ENCODE data around the gene CORO2B. TPM values are rescaled to one million over a fixed set of nuclear protein-coding genes. Genes with fewer than 3 reads are reported as not detected.

The CORO2B gene
- polyA plus RNA-seq, 3 donors, result 0.03 TPM; not detected in 2

GRCh38 chr15:68625853-68626252 is 47.1 kb downstream of the CORO2B start:
- H3K4me3 Mint-ChIP-seq, result no peak overlapping the region
- no peaks in the 10 kb centered on the region for H4K20me1 ChIP-seq (ENCODE audit: insufficient read depth, low read length)
- H3K9me3 Mint-ChIP-seq, result no peaks in the 10 kb centered on the region
- TF ChIP-seq CTCF (IDR thresholded peaks at IDR 0.05), result no peak
- no peaks in the 10 kb centered on the region for H3K79me2 ChIP-seq (ENCODE audit: insufficient read depth, low read length)
- no peaks in the 10 kb centered on the region for H3K27me3 ChIP-seq (ENCODE audit: control insufficient read depth in 2 of 2, insufficient read depth in 2 of 2, low read length in 2 of 2)
- no peak overlapping the region for H3K27ac ChIP-seq (ENCODE audit: low read depth in 1 of 2, low read length in 2 of 2)
- DNase-seq, result no peak
- no peaks in the 10 kb centered on the region for H3K4me1 ChIP-seq (ENCODE audit: control insufficient read depth in 1 of 2, insufficient read depth in 2 of 2, low read length in 2 of 2)
- no peaks in the 10 kb centered on the region for H3K9me3 ChIP-seq (replicated peaks in 1 of 2; ENCODE audit: control insufficient read depth in 1 of 2, insufficient read depth in 1 of 2, low read length in 2 of 2)
- H3K4me2 ChIP-seq (replicated peaks; ENCODE audit: extremely low read depth, low read length, poor library complexity, severe bottlenecking), result no peak overlapping the region
- WGBS (ENCODE audit: insufficient coverage), result no CpG with 5 or more reads among the region's 4 CpGs
- H3K27me3 Mint-ChIP-seq (ENCODE audit: low read depth in 3 of 3), result peaks cover 2 to 10% (median 4%) of the 10 kb centered on the region in 3 donors
- intact Hi-C loops (cut with micrococcal nuclease), result no loop called here
- no peak overlapping the region for H2AFZ ChIP-seq (ENCODE audit: insufficient read depth, low read depth, low read length, poor library complexity, severe bottlenecking)
- H3K27ac Mint-ChIP-seq, result no peak overlapping the region
- no peaks in the 10 kb centered on the region for H3K36me3 Mint-ChIP-seq
- peaks cover 9% of the 10 kb centered on the region for H3K4me1 Mint-ChIP-seq
- H3K36me3 ChIP-seq (replicated peaks in 1 of 2; ENCODE audit: control insufficient read depth in 1 of 2, insufficient read depth in 2 of 2, low read length in 2 of 2), result no peaks in the 10 kb centered on the region
- H3K9ac ChIP-seq (ENCODE audit: insufficient read depth, low read length, poor library complexity, severe bottlenecking), result no peak overlapping the region
- no peak overlapping the region for H3K4me3 ChIP-seq (replicated peaks in 1 of 3; ENCODE audit: low read depth in 2 of 3, low read length in 3 of 3)

GRCh38 chr15:68626283-68626682 is 47.5 kb downstream of the CORO2B start:
- Histone ChIP-seq H3K9ac (ENCODE audit: insufficient read depth, low read length, poor library complexity, severe bottlenecking) (no peak overlapping the region), H3K36me3 (replicated peaks in 1 of 2; ENCODE audit: control insufficient read depth in 1 of 2, insufficient read depth in 2 of 2, low read length in 2 of 2) (no peaks in the 10 kb centered on the region), H3K79me2 (ENCODE audit: insufficient read depth, low read length) (no peaks in the 10 kb centered on the region), H4K20me1 (ENCODE audit: insufficient read depth, low read length) (no peaks in the 10 kb centered on the region), H3K4me2 (replicated peaks; ENCODE audit: extremely low read depth, low read length, poor library complexity, severe bottlenecking) (no peak overlapping the region), H3K27ac (ENCODE audit: low read depth in 1 of 2, low read length in 2 of 2) (no peak overlapping the region), H3K4me1 (ENCODE audit: control insufficient read depth in 1 of 2, insufficient read depth in 2 of 2, low read length in 2 of 2) (no peaks in the 10 kb centered on the region), H3K9me3 (replicated peaks in 1 of 2; ENCODE audit: control insufficient read depth in 1 of 2, insufficient read depth in 1 of 2, low read length in 2 of 2) (no peaks in the 10 kb centered on the region), H3K4me3 (replicated peaks in 1 of 3; ENCODE audit: low read depth in 2 of 3, low read length in 3 of 3) (no peak overlapping the region), H2AFZ (ENCODE audit: insufficient read depth, low read depth, low read length, poor library complexity, severe bottlenecking) (no peak overlapping the region), H3K27me3 (ENCODE audit: control insufficient read depth in 2 of 2, insufficient read depth in 2 of 2, low read length in 2 of 2) (no peaks in the 10 kb centered on the region)
- Mint-ChIP-seq H3K27me3 (ENCODE audit: low read depth in 3 of 3) (peaks cover 2 to 10% (median 4%) of the 10 kb centered on the region in 3 donors), H3K36me3 (no peaks in the 10 kb centered on the region), H3K4me1 (peaks cover 6% of the 10 kb centered on the region), H3K9me3 (no peaks in the 10 kb centered on the region), H3K4me3 (no peak overlapping the region), H3K27ac (no peak overlapping the region)
- TF ChIP-seq CTCF (IDR thresholded peaks at IDR 0.05), result no peak
- DNase-seq, result no peak
- intact Hi-C loops (cut with micrococcal nuclease), result no loop called here
- 69% methylated on average over 3 of the region's 3 CpGs for WGBS (ENCODE audit: insufficient coverage)

All from CD14-positive monocyte (primary cell).